Psoas muscle (tissue), 8 donors: ENCODE results near the gene XRCC3. TPM values are rescaled to one million over a fixed set of nuclear protein-coding genes. Genes with fewer than 3 reads are reported as not detected.

Experiments used
- ATAC-seq, 4 donors: fragments of 200-7000 bp; cut with Tn5 transposase; one replicate each; pipeline ENCODE4 v1.9.1; 2020; ENCODE audit warnings: moderate library complexity in 3 of 4, mild to moderate bottlenecking in 2 of 4
- DNase-seq, 2 donors: peaks; one replicate each; pipeline ENCODE4 v3.0.0-alpha.2; 2020
- H3K27ac ChIP-seq: fragments of 200-600 bp; one replicate; pipeline ENCODE4 v1.8.0; 2022
- H3K27me3 ChIP-seq, 3 donors: fragments of 200-600 bp in 1 of 3; one replicate each; pipeline versions ENCODE4 v1.6.1 to v1.8.0; 2013 to 2022; ENCODE audit warnings: low read length in 2 of 3, mild to moderate bottlenecking in 2 of 3, moderate library complexity in 1 of 3; ENCODE audit not compliant: insufficient read depth in 3 of 3
- H3K36me3 ChIP-seq, 2 donors: fragments of 200-600 bp in 1 of 2; one replicate each; pipeline versions ENCODE4 v1.6.1 to v1.8.0; 2013 to 2022; ENCODE audit warnings: low read depth in 1 of 2, mild to moderate bottlenecking in 1 of 2, moderate library complexity in 1 of 2; ENCODE audit not compliant: insufficient read depth in 1 of 2
- H3K4me1 ChIP-seq: fragments of 200-600 bp; one replicate; pipeline ENCODE4 v1.8.0; 2022
- H3K4me3 ChIP-seq: fragments of 200-600 bp; one replicate; pipeline ENCODE4 v1.8.0; 2022; ENCODE audit warnings: mild to moderate bottlenecking
- H3K9me3 ChIP-seq: fragments of 200-600 bp; one replicate; pipeline ENCODE4 v1.8.0; 2022
- CTCF ChIP-seq: fragments of 200-600 bp; IDR thresholded peaks from one replicate; pipeline ENCODE4 v1.8.0; 2022; ENCODE audit warnings: antibody characterized with exemption
- WGBS, 3 donors: extraction: QIAGEN DNeasy Blood & Tissue Kit; methylation state at CpG; one replicate each; pipeline versions ENCODE4 v1.1.6 to v1.1.7; 2013; 5-methylcytosine and 5-hydroxymethylcytosine counted together
- intact Hi-C, 2 donors: fragments of 100-400 bp; cut with DNase I; formaldehyde crosslinking; loops; one replicate each; pipeline versions ENCODE4 v1.11.0 to v1.14.2; 2022
- polyA plus RNA-seq, 3 donors: library from polyadenylated mRNA; stranded (reverse); fragments of 200-250 nt; gene quantifications; one replicate each; pipeline ENCODE4 v1.2.3, GENCODE V29; 2013
- total RNA-seq, 4 donors: library from RNA; stranded (reverse); fragmentation: NEBNext Ultra II Directional in 2 of 4; extraction: Animal tissue kit (Norgen Biotek cat#: 25700) in 2 of 4; gene quantifications; one replicate each; pipeline versions ENCODE4 v1.2.1 to v1.2.4, GENCODE V29; 2021 to 2023
- donor health status: healthy with polysubstance abuse.
- donor health status: DM: no; HTN: no; CAD: no; lungs with moderate emphysema.
- donor health status: Bipolar disorder and iron deficiency.
- donor health status: healthy.
- donor health status: DM: yes; HTN: yes; CAD: no.
- donor health status: DM: no; HTN: no; CAD: no.
- donor health status: DM: no; HTN: no; CAD: no.
- donor health status: DM: yes; HTN: yes; CAD: no.

Gene XRCC3
- total and polyA plus RNA-seq, 7 donors, result 1.00 to 2.5 (median 1.6) TPM

- ATAC-seq (no peak), DNase-seq (peak in 1 of 2 donors; percentile 52)
- Histone ChIP-seq H3K4me3 (no peak overlapping the region), H3K27me3 (no peaks in the 10 kb centered on the region), H3K27ac (no peak overlapping the region), H3K4me1 (peaks cover 44% of the 10 kb centered on the region), H3K9me3 (no peaks in the 10 kb centered on the region), H3K36me3 (peaks cover 2 to 65% of the 10 kb centered on the region in 2 donors)
- no peak for TF ChIP-seq CTCF
- 78 to 81% (median 79%) methylated on average over 23 to 24 of the region's 24 CpGs for WGBS, 3 donors
- intact Hi-C loops, result no loop called here
Measured at GRCh38 chr14:103703433-103704385, 11.5 kb downstream of the XRCC3 start.

GRCh38 chr14:103702497-103703432 lies 12.5 kb downstream of the XRCC3 start:
- TF ChIP-seq CTCF, result no peak
- Histone ChIP-seq H3K27me3 (no peaks in the 10 kb centered on the region), H3K9me3 (no peaks in the 10 kb centered on the region), H3K27ac (no peak overlapping the region), H3K4me1 (peaks cover 36% of the 10 kb centered on the region), H3K36me3 (peaks cover 2 to 75% of the 10 kb centered on the region in 2 donors), H3K4me3 (no peak overlapping the region)
- intact Hi-C loops, result no loop called here
- DNase-seq (peak in 1 of 2 donors; percentile 58), ATAC-seq (no peak)
- 74 to 85% (median 80%) methylated on average over 29 of the region's 29 CpGs for WGBS, 3 donors

GRCh38 chr14:103702095-103702494 lies 13.2 kb downstream of the XRCC3 start:
- peaks cover 39% of the 10 kb centered on the region for H3K4me1 ChIP-seq
- intact Hi-C loops, result no loop called here
- H3K27me3 ChIP-seq, result no peaks in the 10 kb centered on the region
- peak in 1 of 2 donors; percentile 49 for DNase-seq
- H3K36me3 ChIP-seq, result peaks cover 2 to 72% of the 10 kb centered on the region in 2 donors
- H3K4me3 ChIP-seq, result no peak overlapping the region
- H3K27ac ChIP-seq, result no peak overlapping the region
- WGBS, 3 donors, result 78 to 92% (median 80%) methylated on average over 5 of the region's 5 CpGs
- ATAC-seq, result no peak
- H3K9me3 ChIP-seq, result no peaks in the 10 kb centered on the region
- no peak for TF ChIP-seq CTCF

- WGBS, 3 donors, result 25 to 51% (median 28%) methylated on average over 21 of the region's 21 CpGs
- H3K4me3 ChIP-seq, result no peak overlapping the region
- DNase-seq, result peak; percentile 69 to 80
- H3K4me1 ChIP-seq, result peaks cover 46% of the 10 kb centered on the region
- no peaks in the 10 kb centered on the region for H3K27me3 ChIP-seq
- no peaks in the 10 kb centered on the region for H3K9me3 ChIP-seq
- peak; percentile 43 to 58 (median 50) for ATAC-seq
- intact Hi-C loops, result no loop called here
- no peak for TF ChIP-seq CTCF
- peak overlapping the region; percentile 71 for H3K27ac ChIP-seq
- H3K36me3 ChIP-seq, result peaks cover 2 to 65% of the 10 kb centered on the region in 2 donors
Measured at GRCh38 chr14:103700753-103701490, 14.3 kb downstream of the XRCC3 start.
